GM12801 (cell line): ENCODE measurements around the gene SEMA5B.

ENCODE experiments used
- TF ChIP-seq, protein P1 (sequence below): IDR thresholded peaks from one replicate; pipeline ENCODE4 v1.5.1; 2011; ENCODE audit warnings: control low read depth; ENCODE audit not compliant: insufficient read length; ENCODE audit errors: extremely low read depth

The SEMA5B gene, protein sequence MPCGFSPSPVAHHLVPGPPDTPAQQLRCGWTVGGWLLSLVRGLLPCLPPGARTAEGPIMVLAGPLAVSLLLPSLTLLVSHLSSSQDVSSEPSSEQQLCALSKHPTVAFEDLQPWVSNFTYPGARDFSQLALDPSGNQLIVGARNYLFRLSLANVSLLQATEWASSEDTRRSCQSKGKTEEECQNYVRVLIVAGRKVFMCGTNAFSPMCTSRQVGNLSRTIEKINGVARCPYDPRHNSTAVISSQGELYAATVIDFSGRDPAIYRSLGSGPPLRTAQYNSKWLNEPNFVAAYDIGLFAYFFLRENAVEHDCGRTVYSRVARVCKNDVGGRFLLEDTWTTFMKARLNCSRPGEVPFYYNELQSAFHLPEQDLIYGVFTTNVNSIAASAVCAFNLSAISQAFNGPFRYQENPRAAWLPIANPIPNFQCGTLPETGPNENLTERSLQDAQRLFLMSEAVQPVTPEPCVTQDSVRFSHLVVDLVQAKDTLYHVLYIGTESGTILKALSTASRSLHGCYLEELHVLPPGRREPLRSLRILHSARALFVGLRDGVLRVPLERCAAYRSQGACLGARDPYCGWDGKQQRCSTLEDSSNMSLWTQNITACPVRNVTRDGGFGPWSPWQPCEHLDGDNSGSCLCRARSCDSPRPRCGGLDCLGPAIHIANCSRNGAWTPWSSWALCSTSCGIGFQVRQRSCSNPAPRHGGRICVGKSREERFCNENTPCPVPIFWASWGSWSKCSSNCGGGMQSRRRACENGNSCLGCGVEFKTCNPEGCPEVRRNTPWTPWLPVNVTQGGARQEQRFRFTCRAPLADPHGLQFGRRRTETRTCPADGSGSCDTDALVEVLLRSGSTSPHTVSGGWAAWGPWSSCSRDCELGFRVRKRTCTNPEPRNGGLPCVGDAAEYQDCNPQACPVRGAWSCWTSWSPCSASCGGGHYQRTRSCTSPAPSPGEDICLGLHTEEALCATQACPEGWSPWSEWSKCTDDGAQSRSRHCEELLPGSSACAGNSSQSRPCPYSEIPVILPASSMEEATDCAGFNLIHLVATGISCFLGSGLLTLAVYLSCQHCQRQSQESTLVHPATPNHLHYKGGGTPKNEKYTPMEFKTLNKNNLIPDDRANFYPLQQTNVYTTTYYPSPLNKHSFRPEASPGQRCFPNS

DNA sequence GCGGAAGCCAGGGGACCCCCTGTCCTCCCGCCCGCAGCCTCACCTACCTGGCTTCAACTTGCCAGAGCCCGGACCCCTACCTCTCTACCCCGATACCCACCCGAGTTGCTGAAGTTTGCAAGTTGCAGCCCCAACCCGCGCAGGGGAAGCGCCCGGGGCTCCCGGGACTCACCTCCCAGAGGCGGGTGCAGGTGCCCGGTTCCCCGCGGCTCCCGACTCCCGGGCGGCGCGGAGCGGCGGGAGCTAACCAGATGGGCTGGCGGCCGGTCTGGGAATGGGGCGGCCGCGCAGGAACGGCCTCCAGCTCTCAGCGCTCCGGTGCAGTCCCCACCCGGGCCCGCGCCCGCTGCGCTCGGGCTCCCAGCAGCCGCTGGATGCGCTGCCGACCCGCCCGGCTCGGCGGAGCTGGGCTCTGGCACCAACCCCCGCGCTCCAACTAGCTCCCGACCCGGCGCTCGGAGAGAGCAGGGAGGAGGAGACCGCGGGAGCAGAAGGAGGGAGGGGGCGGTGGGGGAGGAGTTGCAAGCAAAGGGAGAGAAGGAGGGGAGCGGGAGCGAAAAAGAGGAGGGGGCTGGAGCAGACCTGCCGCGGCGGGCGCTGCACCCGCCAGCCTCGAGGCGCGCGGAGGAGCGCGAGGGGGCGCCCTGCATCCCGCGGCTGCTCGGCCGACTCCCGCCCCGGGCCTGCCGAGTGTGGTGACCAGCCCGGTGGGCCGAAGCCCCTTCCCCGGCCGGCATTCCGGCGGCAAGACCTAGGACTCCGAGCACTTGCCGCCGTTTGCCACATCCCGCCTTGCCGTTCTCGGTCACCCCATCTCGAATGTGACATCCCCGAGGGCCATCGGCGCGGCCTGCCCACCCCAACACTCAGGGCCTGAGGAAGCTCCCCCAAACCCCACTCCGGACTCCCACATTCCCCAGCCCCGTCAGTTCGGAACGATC is at the start of gene SEMA5B:
TSS of gene SEMA5B (minus strand) at position 472 of the 941 bp plus-strand sequence. CDS start 66,500 bp downstream, outside the sequence.
- TF ChIP-seq, protein P1, sequence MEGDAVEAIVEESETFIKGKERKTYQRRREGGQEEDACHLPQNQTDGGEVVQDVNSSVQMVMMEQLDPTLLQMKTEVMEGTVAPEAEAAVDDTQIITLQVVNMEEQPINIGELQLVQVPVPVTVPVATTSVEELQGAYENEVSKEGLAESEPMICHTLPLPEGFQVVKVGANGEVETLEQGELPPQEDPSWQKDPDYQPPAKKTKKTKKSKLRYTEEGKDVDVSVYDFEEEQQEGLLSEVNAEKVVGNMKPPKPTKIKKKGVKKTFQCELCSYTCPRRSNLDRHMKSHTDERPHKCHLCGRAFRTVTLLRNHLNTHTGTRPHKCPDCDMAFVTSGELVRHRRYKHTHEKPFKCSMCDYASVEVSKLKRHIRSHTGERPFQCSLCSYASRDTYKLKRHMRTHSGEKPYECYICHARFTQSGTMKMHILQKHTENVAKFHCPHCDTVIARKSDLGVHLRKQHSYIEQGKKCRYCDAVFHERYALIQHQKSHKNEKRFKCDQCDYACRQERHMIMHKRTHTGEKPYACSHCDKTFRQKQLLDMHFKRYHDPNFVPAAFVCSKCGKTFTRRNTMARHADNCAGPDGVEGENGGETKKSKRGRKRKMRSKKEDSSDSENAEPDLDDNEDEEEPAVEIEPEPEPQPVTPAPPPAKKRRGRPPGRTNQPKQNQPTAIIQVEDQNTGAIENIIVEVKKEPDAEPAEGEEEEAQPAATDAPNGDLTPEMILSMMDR = no peak

DNA sequence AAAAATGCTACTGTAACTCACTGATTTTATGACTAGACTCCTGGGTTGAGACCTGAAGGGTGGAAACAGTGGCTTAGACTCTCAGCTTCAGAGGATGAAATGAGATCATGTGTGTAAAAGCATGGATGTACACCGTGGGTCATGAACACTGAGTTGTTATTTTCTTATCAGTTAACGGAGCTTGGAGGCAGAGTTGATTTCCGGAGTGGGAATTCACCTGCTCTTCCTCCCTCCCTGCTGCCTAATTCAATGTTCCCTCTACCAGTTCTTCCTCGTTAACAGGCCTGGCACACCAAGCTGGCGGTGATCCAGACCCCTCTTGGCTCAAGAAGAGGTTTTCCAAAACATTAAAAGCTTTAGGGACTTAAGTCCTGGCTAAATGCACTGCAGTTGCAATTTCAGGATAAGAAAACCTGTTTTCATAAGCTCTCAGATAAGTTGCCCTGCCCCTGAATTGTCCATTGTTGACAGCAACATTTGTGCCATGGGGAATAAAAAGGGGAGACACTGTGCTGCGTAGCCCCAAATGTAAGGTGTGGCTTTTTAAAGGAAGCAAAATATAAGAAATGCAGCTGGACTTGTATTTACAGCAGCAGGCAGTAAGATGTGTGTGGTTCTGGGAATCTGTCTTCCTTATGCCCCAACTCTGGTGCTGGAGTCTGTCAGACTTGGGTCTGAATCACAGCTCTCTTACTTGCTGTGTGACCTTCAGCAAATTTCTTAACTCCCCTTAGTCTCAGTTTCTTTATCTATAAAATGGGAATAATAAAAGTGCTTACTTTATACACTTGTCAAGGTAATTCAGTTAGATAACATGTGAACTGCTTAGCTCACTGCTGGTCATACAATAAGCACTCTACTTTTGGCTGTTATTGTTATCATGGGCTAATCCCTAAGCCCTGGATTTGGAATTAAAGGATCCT is 49.2 kb upstream of the SEMA5B start:
- TF ChIP-seq, protein P1 = no peak

DNA sequence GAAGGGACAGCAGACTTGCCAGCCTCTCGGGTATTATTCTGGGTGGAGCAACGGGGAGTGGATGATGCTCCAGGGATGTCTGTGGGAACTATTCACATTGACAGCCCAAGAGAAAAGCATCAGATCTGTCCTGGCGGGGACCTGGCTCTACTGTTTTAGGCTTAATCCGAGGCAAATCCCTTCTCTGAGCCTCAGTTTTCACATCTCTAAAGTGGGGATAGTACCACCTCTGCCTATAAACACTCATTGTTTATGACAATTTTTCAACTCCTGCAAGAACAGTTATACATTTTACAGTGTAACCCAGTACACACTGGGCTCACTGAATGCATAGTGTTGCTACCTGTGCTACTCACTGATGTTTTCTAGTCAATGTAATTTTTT is 48.5 kb upstream of the SEMA5B start:
- TF ChIP-seq, protein P1 = no peak

DNA sequence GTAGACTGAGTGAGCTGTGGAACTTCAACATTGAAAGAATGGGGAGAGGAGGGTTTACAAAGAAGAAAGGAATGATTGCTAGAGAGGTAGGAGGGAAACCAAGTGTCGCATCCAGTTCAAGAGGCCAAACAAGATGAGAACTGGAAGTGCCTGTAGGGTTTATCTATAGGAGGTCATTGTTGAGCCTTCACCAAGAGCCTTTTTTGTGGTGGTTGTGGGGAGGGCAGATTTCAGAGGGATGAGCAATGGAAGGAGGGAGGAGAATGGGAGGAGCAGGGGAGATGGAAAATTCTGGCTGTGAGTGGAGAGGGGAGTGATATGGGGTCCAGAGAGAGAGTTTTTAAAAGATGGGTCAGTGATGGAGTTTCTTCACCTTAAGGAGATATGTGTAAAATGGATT is 47.8 kb upstream of the SEMA5B start:
- TF ChIP-seq, protein P1 = no peak

DNA sequence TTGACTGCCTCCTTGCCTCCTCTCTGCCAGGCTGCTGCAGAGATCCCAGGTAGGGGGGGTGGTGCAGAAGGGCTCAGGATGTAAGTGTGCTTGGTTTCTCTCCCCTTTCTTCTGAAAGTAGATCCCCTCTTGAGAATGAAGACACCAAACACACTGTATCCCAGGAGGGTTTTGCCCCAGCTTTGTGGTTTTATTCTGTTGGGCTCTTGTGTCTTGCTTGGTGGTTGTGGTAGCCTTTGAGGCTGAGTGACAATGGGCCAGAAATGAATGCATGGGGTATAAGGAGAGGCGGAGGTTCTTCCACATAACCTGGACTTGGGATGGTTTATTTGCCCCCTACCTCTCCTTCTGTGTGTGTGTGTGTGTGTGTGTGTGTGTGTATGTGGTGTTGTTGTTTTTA is 45.0 kb upstream of the SEMA5B start:
- TF ChIP-seq, protein P1 = no peak

DNA sequence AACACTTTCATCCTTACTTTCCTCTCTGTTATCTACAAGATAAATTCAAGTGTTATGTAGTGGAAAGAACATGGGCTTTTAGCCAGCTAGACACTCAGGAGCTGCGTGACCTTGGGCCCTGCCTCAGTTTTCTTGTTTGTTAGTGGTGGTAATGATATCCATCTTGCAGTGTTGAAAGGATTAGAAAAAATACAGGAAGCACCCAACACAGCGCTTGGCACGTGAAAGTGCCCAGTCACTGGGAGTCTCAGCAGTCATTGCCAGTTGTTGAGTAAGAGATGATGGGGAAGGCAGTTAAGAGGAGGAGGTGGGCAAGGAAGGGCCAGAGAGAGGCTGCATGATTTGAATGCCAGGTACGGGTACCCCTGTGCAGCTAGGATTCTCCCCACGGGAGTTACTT is 44.6 kb upstream of the SEMA5B start:
- TF ChIP-seq, protein P1 = no peak
